Kidney (tissue), 14 donors: ENCODE data around the gene DPP6. TPM values are rescaled to one million over a fixed set of nuclear protein-coding genes. Genes with fewer than 3 reads are reported as not detected.

Experiments
- DNase-seq, 5 donors: peaks; one replicate each; pipeline ENCODE4 v3.0.0-alpha.2; 2013 to 2020
- FAIRE-seq: peaks from 2 replicates; lab custom pipeline; 2012; peaks lifted over from hg19 to GRCh38; lab: Jason Lieb, UNC
- H3K27ac ChIP-seq, 2 donors: one replicate each; pipeline ENCODE4 v1.7.0; 2013; ENCODE audit warnings: low read depth in 2 of 2, low read length in 2 of 2, inconsistent platforms in 1 of 2
- H3K27me3 ChIP-seq: one replicate; pipeline ENCODE4 v1.7.1; 2013; ENCODE audit warnings: low read length, inconsistent platforms; ENCODE audit not compliant: control insufficient read depth, insufficient read depth
- H3K36me3 ChIP-seq, 3 donors: one replicate each; pipeline versions ENCODE4 v1.7.0 to v1.7.1; 2013; ENCODE audit warnings: low read length in 3 of 3, control low read depth in 1 of 3, inconsistent platforms in 1 of 3; ENCODE audit not compliant: insufficient read depth in 3 of 3, control insufficient read depth in 2 of 3
- H3K4me1 ChIP-seq, 3 donors: one replicate each; pipeline versions ENCODE4 v1.7.0 to v1.7.1; 2013; ENCODE audit warnings: low read length in 3 of 3, inconsistent platforms in 1 of 3, low read depth in 1 of 3; ENCODE audit not compliant: control insufficient read depth in 2 of 3, insufficient read depth in 2 of 3
- H3K4me3 ChIP-seq, 3 donors: one replicate each; pipeline versions ENCODE4 v1.7.0 to v1.8.1; 2013; ENCODE audit warnings: low read length in 3 of 3, control low read depth in 1 of 3, inconsistent platforms in 1 of 3
- H3K9ac ChIP-seq, 3 donors: one replicate each; pipeline versions ENCODE4 v1.7.0 to v1.7.1; 2013; ENCODE audit warnings: low read length in 3 of 3, control low read depth in 1 of 3, inconsistent platforms in 1 of 3
- H3K9me3 ChIP-seq, 3 donors: one replicate each; pipeline versions ENCODE4 v1.7.0 to v1.7.1; 2013; ENCODE audit warnings: low read length in 3 of 3, control low read depth in 1 of 3, inconsistent platforms in 1 of 3; ENCODE audit not compliant: control insufficient read depth in 2 of 3, insufficient read depth in 1 of 3
- CTCF ChIP-seq: IDR thresholded peaks from 3 replicates; pipeline ENCODE4 v1.5.1; 2012; ENCODE audit warnings: mild to moderate bottlenecking, moderate library complexity, borderline replicate concordance; ENCODE audit not compliant: insufficient read depth; ENCODE audit errors: extremely low read depth
- intact Hi-C: fragments of 100-400 bp; cut with DNase I; formaldehyde crosslinking; loops from one replicate; pipeline ENCODE4 v1.11.1; 2022
- polyA plus RNA-seq: library from polyadenylated mRNA; stranded (reverse); fragments of 350-450 nt; fragmentation: Illumina TruSeq; extraction: RNeasy Lipid Tissue Mini Kit (QIAGEN cat#74804); gene quantifications from one replicate; pipeline ENCODE4 v1.2.3, GENCODE V29; 2014; ENCODE audit warnings: low read depth, low replicate concordance; ENCODE audit not compliant: insufficient read depth
- total RNA-seq: library from RNA; stranded (reverse); fragmentation: NEBNext Ultra II Directional; extraction: Animal tissue kit (Norgen Biotek cat#: 25700); gene quantifications from one replicate; pipeline ENCODE4 v1.2.1, GENCODE V29; 2021
- donor health status: control.
- donor health status: control.
- donor health status: control.
- donor health status: control.
- donor health status: control.
- donor health status: DM: yes; HTN: yes; CAD: no.
- donor health status: Normal renal cell carcinoma (clear cell type).

DPP6 gene
- total and polyA plus RNA-seq, 2 donors from 2014 or later: 1.8 to 6.9 TPM

DNA sequence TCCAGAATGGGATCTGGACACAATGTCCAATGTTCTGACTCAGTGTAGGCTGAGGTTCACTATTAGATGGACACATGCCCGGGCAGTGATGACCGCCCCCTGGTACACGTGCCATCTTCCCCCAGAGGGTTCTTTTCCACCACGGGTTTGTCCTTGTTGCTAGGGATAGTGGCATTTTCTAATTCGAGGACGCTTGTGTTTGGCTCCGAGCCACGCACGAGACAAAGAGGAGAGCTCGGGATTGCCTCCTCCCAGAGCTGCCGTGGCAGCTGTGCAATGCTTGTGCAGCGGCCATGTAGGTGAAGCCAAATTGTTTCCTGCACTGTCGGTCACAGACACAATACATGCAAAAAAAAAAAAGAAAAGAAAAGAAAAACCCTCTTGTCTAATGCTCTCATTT is 743.2 kb downstream of the DPP6 start:
- Histone ChIP-seq H3K27ac (no peak overlapping the region), H3K4me3 (no peak overlapping the region), H3K27me3 (no peaks in the 10 kb centered on the region), H3K36me3 (no peaks in the 10 kb centered on the region), H3K9me3 (no peaks in the 10 kb centered on the region), H3K4me1 (no peaks in the 10 kb centered on the region), H3K9ac (no peak overlapping the region)
- no peak for TF ChIP-seq CTCF
- FAIRE-seq (no peak), DNase-seq (no peak)
- intact Hi-C loops: no loop called here

DNA sequence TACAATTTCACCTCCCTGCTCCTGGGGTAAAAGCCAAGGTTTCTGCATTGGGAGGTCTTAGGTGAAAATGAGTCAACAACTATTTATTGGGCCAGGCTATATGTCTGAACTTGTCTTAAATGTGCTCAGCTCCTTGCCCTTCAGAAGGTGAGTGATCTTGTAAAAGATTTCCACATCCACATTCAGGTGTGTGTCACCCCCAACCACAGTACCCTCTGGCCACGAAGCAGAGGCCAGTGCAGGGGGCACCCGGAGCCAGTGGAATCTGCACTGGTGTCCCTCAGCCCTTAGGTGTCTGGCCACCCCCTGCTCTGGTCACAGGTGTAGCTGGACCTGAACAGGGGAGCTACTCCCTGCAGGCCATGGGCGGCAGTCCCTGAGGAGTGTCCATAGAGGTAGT is 752.3 kb downstream of the DPP6 start:
- H3K27me3 ChIP-seq: no peaks in the 10 kb centered on the region
- H3K9me3 ChIP-seq: no peaks in the 10 kb centered on the region
- no peak for TF ChIP-seq CTCF
- no peaks in the 10 kb centered on the region for H3K4me1 ChIP-seq
- intact Hi-C loops: no loop called here
- no peak overlapping the region for H3K27ac ChIP-seq
- H3K4me3 ChIP-seq: no peak overlapping the region
- H3K36me3 ChIP-seq: no peaks in the 10 kb centered on the region
- H3K9ac ChIP-seq: no peak overlapping the region
- FAIRE-seq (no peak), DNase-seq (no peak)

GRCh38 chr7:154812027-154812426 is 759.8 kb downstream of the DPP6 start:
- Histone ChIP-seq H3K9me3 (peaks cover 1 to 9% (median 3%) of the 10 kb centered on the region in 3 donors), H3K27me3 (no peaks in the 10 kb centered on the region), H3K36me3 (no peaks in the 10 kb centered on the region), H3K9ac (no peak overlapping the region), H3K4me1 (no peaks in the 10 kb centered on the region), H3K27ac (no peak overlapping the region), H3K4me3 (no peak overlapping the region)
- intact Hi-C loops: no loop called here
- no peak for DNase-seq
- FAIRE-seq: no peak
- TF ChIP-seq CTCF: no peak

DNA sequence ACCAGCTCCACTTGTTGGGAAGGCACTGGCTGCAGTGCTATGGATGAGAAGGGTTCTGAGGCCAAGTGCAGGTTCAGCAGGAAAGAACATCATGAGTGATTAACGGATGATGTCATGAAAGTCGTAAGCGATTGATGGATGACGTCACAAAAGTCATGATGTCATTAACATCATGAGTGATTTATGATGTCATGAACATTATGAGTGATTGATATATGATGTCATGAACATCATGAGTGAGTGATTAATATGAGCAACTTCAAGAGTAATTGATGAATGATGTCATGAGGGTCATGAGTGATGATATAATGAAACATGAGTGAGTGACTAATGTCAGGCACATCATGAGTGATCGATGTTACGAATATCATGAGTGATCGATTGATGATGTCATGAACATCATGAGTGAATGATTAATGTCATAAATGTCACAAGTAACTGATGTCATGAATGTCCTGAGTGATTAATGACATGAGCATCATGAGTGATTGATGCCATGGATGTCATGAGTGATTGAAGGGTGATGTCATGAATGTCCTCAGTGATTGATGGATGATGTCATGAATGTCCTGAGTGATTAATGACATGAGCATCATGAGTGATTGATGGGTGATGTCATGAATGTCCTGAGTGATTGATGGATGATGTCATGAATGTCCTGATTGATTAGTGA is 765.2 kb downstream of the DPP6 start:
- FAIRE-seq (no peak), DNase-seq (no peak)
- H3K4me3 ChIP-seq: no peak overlapping the region
- no peaks in the 10 kb centered on the region for H3K9me3 ChIP-seq
- intact Hi-C loops: no loop called here
- no peak overlapping the region for H3K9ac ChIP-seq
- no peak for TF ChIP-seq CTCF
- H3K36me3 ChIP-seq: no peaks in the 10 kb centered on the region
- H3K4me1 ChIP-seq: no peaks in the 10 kb centered on the region
- no peak overlapping the region for H3K27ac ChIP-seq
- H3K27me3 ChIP-seq: no peaks in the 10 kb centered on the region
